ENCODE measurements around the gene DZIP1L.

- no peak for TF ChIP-seq POLR2A (IDR thresholded peaks at IDR 0.05)
- no peak for TF ChIP-seq CTCF (IDR thresholded peaks at IDR 0.05)
These were observed 58.0 kb downstream of the DZIP1L start for GRCh38 chr3:138057384-138057783.
